K562 (cell line): Measurements from ENCODE around the gene PCBD2. TPM values are rescaled to one million over a fixed set of nuclear protein-coding genes. Genes with fewer than 3 reads are reported as not detected.

Source experiments
- E2F1 ChIP-seq: sonication (generic); formaldehyde crosslinking; IDR thresholded peaks from 2 replicates; pipeline ENCODE4 v1.8.1; 2023; ENCODE audit warnings: mild to moderate bottlenecking, missing genetic modification reagents, moderate library complexity
- ELF1 ChIP-seq: fragments of 200-800 bp; sonication (Bioruptor generic); IDR thresholded peaks from 2 replicates; pipeline ENCODE4 v1.6.1; 2016; ENCODE audit warnings: missing genetic modification characterization, missing compliant biosample characterization
- ETV1 ChIP-seq: fragments of 450-650 bp; conservative IDR thresholded peaks from 2 replicates; pipeline ENCODE4 v1.6.1; 2016; ENCODE audit warnings: missing genetic modification characterization, control low read depth, low read depth, missing compliant biosample characterization
- EWSR1 ChIP-seq: fragments of 450-650 bp; IDR thresholded peaks from 2 replicates; pipeline ENCODE4 v1.6.1; 2018; ENCODE audit warnings: borderline replicate concordance, mild to moderate bottlenecking, low read depth, moderate library complexity; ENCODE audit not compliant: partially characterized antibody
- FOXK1 ChIP-seq: sonication (generic); formaldehyde crosslinking; IDR thresholded peaks from 2 replicates; pipeline ENCODE4 v1.8.0; 2022; ENCODE audit warnings: missing genetic modification reagents, mild to moderate bottlenecking, borderline replicate concordance
- HMGN3 ChIP-seq: IDR thresholded peaks from 2 replicates; pipeline ENCODE4 v1.6.1; 2011; ENCODE audit warnings: borderline replicate concordance, low read depth, mild to moderate bottlenecking, mixed read lengths, low read length; ENCODE audit not compliant: insufficient read length; ENCODE audit errors: extremely low read depth
- LCOR ChIP-seq: sonication (generic); formaldehyde crosslinking; IDR thresholded peaks from 2 replicates; pipeline ENCODE4 v1.8.0; 2022; ENCODE audit warnings: mild to moderate bottlenecking, missing genetic modification reagents
- NR1H2 ChIP-seq: sonication (generic); formaldehyde crosslinking; IDR thresholded peaks from 2 replicates; pipeline ENCODE4 v1.4.0; 2020; ENCODE audit warnings: mild to moderate bottlenecking, missing genetic modification reagents
- PHF21A ChIP-seq: fragments of 450-650 bp; IDR thresholded peaks from 2 replicates; pipeline ENCODE4 v1.6.1; 2017; ENCODE audit warnings: low read depth, borderline replicate concordance
- RFX7 ChIP-seq: fragments of 250-450 bp; sonication (Bioruptor Pico); IDR thresholded peaks from 2 replicates; pipeline ENCODE4 v1.5.1; 2021; ENCODE audit warnings: mild to moderate bottlenecking
- U2AF2 ChIP-seq: fragments of 200-400 bp; formaldehyde crosslinking; optimal IDR thresholded peaks from 2 replicates; pipeline ENCODE3; 2017; ENCODE audit warnings: low read depth, mild to moderate bottlenecking, low read length
- ZHX1 ChIP-seq: fragments of 150-350 bp; conservative IDR thresholded peaks from 2 replicates; pipeline ENCODE4 v1.6.1; 2014; ENCODE audit warnings: low read length
- ZNF253 ChIP-seq: fragments of 250-450 bp; sonication (Bioruptor Pico); conservative IDR thresholded peaks from 2 replicates; pipeline ENCODE4 v1.6.1; 2021; ENCODE audit warnings: mild to moderate bottlenecking
- polyA plus RNA-seq, 8 experiments: library from polyadenylated mRNA; depleted of rRNA in 4 of 8; stranded (reverse) in 5 of 8; unstranded in 3 of 8; fragments of >200 nt; fragmentation: Nextera tagmentation in 2 of 8; fragmentation: Illumina TruSeq in 1 of 8; extraction: Ambion mirVana in 2 of 8; extraction: Trizol in 1 of 8; gene quantifications; 2 replicates each; pipeline versions ENCODE4 v1.2.1 to v1.2.3, GENCODE V29; 2011 to 2014; ENCODE audit warnings: inconsistent platforms in 1 of 8, missing spikeins in 1 of 8
- total RNA-seq, 7 experiments: library from RNA; depleted of rRNA in 6 of 7; stranded (reverse); fragments of >200 nt in 6 of 7; fragmentation: Illumina TruSeq in 2 of 7; extraction: Trizol in 2 of 7; gene quantifications; 2 replicates each; pipeline versions ENCODE4 v1.2.1 to v1.2.3, GENCODE V29; 2011 to 2021; ENCODE audit warnings: low replicate concordance in 1 of 7
- TF ChIP-seq, protein P1 (sequence below): sonication (generic); formaldehyde crosslinking; IDR thresholded peaks from 2 replicates; pipeline ENCODE4 v1.8.0; 2023; ENCODE audit warnings: missing genetic modification reagents, mild to moderate bottlenecking, borderline replicate concordance
- TF ChIP-seq, protein P2 (sequence below): sonication (generic); formaldehyde crosslinking; IDR thresholded peaks from 2 replicates; pipeline ENCODE4 v1.8.1; 2022; ENCODE audit warnings: missing genetic modification reagents

PCBD2 gene
- total and polyA plus RNA-seq, 9 of the 15 experiments (the other 6 are each of a cell fraction or from before 2014, with no cell fraction given), result 5.2 to 13.8 (median 7.8) TPM

DNA sequence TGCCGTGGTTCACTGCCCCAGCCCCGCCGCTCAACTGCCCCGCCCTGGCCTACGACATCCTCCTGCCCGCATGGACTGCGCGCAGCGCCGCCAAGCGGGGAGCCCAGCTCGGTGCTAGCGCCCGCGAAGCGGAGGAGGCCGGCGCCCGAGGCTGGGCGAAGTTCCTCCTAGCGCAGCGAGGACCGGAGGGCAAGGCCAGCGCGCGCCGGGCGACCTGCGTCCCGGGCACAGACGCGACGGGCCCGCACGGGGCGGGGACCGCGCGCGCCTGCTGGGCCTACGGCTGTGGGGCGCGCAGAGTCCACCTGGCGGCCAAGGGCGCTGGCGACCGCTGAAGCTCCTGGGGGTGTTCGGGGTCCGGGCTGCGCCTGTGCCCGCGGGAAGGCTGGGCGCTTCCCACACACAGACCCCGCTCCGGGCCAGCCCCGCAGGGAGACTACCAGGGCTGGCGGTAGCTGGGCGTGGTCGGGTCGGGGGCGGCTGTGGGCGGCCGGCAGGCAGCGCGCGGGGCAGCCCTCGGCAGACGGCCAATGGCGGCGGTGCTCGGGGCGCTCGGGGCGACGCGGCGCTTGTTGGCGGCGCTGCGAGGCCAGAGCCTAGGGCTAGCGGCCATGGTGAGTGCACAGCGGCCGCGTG lies at the start of gene PCBD2 (continued):
- TF ChIP-seq U2AF2, result no peak
- TF ChIP-seq ETV1 (tag), result no peak
- peak; percentile 14; the same call in 1 of the 2 replicates for TF ChIP-seq NR1H2
- no peak for TF ChIP-seq FOXK1
- TF ChIP-seq, protein P1, sequence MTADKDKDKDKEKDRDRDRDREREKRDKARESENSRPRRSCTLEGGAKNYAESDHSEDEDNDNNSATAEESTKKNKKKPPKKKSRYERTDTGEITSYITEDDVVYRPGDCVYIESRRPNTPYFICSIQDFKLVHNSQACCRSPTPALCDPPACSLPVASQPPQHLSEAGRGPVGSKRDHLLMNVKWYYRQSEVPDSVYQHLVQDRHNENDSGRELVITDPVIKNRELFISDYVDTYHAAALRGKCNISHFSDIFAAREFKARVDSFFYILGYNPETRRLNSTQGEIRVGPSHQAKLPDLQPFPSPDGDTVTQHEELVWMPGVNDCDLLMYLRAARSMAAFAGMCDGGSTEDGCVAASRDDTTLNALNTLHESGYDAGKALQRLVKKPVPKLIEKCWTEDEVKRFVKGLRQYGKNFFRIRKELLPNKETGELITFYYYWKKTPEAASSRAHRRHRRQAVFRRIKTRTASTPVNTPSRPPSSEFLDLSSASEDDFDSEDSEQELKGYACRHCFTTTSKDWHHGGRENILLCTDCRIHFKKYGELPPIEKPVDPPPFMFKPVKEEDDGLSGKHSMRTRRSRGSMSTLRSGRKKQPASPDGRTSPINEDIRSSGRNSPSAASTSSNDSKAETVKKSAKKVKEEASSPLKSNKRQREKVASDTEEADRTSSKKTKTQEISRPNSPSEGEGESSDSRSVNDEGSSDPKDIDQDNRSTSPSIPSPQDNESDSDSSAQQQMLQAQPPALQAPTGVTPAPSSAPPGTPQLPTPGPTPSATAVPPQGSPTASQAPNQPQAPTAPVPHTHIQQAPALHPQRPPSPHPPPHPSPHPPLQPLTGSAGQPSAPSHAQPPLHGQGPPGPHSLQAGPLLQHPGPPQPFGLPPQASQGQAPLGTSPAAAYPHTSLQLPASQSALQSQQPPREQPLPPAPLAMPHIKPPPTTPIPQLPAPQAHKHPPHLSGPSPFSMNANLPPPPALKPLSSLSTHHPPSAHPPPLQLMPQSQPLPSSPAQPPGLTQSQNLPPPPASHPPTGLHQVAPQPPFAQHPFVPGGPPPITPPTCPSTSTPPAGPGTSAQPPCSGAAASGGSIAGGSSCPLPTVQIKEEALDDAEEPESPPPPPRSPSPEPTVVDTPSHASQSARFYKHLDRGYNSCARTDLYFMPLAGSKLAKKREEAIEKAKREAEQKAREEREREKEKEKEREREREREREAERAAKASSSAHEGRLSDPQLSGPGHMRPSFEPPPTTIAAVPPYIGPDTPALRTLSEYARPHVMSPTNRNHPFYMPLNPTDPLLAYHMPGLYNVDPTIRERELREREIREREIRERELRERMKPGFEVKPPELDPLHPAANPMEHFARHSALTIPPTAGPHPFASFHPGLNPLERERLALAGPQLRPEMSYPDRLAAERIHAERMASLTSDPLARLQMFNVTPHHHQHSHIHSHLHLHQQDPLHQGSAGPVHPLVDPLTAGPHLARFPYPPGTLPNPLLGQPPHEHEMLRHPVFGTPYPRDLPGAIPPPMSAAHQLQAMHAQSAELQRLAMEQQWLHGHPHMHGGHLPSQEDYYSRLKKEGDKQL (CRISPR knock-in tag), result no peak
- no peak for TF ChIP-seq LCOR
- TF ChIP-seq E2F1 (CRISPR knock-in tag), result peak; percentile 85
- TF ChIP-seq ZNF253 (CRISPR knock-in tag), result no peak
- peak; percentile 65 for TF ChIP-seq HMGN3
- no peak for TF ChIP-seq ZHX1
- no peak for TF ChIP-seq RFX7
- TF ChIP-seq, protein P2, sequence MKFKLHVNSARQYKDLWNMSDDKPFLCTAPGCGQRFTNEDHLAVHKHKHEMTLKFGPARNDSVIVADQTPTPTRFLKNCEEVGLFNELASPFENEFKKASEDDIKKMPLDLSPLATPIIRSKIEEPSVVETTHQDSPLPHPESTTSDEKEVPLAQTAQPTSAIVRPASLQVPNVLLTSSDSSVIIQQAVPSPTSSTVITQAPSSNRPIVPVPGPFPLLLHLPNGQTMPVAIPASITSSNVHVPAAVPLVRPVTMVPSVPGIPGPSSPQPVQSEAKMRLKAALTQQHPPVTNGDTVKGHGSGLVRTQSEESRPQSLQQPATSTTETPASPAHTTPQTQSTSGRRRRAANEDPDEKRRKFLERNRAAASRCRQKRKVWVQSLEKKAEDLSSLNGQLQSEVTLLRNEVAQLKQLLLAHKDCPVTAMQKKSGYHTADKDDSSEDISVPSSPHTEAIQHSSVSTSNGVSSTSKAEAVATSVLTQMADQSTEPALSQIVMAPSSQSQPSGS (CRISPR knock-in tag), result 0 out of 2 replicates have a peak, but pooled peaks have one; percentile 47
- no peak for TF ChIP-seq EWSR1
- TF ChIP-seq ELF1 (tag), result no peak
- TF ChIP-seq PHF21A, result no peak; the same call in 1 of the 2 replicates
